Panc1 (cell line): ENCODE measurements around the gene KRT84. TPM values are rescaled to one million over a fixed set of nuclear protein-coding genes. Genes with fewer than 3 reads are reported as not detected.

Source experiments
- ATAC-seq: fragments of 200-7000 bp; cut with Tn5 transposase; 2 replicates; pipeline ENCODE4 v1.9.1; 2020; ENCODE audit warnings: mild to moderate bottlenecking, moderate library complexity
- BruUV-seq: library from RNA; stranded (reverse); fragments of 400-500 nt; replicated peaks from 2 replicates; lab custom pipeline; 2021; lab: Mats Ljungman, UMichigan
- CTCF ChIA-PET: fragments of 300-600 bp; sonication (Branson Sonifier 250); formaldehyde crosslinking; loops from one replicate; lab custom pipeline; 2022; ENCODE audit warnings: antibody characterized with exemption; lab: Charles Lee
- POLR2A ChIA-PET: fragments of 300-600 bp; sonication (Branson Sonifier 250); formaldehyde crosslinking; loops from one replicate; lab custom pipeline; 2022; ENCODE audit warnings: antibody characterized with exemption; lab: Charles Lee
- DNase-seq: peaks from one replicate; pipeline ENCODE4 v3.0.0-alpha.2; 2010; ENCODE audit warnings: low read depth, low spot score
- H3K27ac ChIP-seq: 2 replicates; pipeline ENCODE4 v1.5.1; 2011; ENCODE audit warnings: mild to moderate bottlenecking, low read length, inconsistent platforms
- H3K27me3 ChIP-seq: fragments of 200-500 bp; sonication (Bioruptor generic); 2 replicates; pipeline ENCODE4 v1.6.0; 2014; ENCODE audit warnings: low read length, inconsistent platforms; ENCODE audit not compliant: control insufficient read depth, insufficient read depth
- H3K36me3 ChIP-seq: fragments of 200-500 bp; sonication (Bioruptor generic); 2 replicates; pipeline ENCODE4 v1.5.1; 2014; ENCODE audit warnings: inconsistent platforms, mild to moderate bottlenecking, low read length, moderate library complexity; ENCODE audit not compliant: control insufficient read depth, insufficient read depth
- H3K4me1 ChIP-seq: 2 replicates; pipeline ENCODE4 v1.5.1; 2011; ENCODE audit warnings: inconsistent platforms, mild to moderate bottlenecking, low read length, moderate library complexity; ENCODE audit not compliant: control insufficient read depth, insufficient read depth
- H3K4me3 ChIP-seq, 2 experiments: 2 replicates each; pipeline ENCODE4 v1.5.1; 2011 to 2012; ENCODE audit warnings: low read depth in 2 of 2, low read length in 2 of 2, mild to moderate bottlenecking in 2 of 2, inconsistent platforms in 1 of 2, moderate library complexity in 1 of 2
- H3K9me3 ChIP-seq: fragments of 200-500 bp; sonication (Bioruptor generic); 2 replicates; pipeline ENCODE4 v1.5.1; 2014; ENCODE audit warnings: low read depth, mild to moderate bottlenecking, inconsistent platforms, low read length, moderate library complexity; ENCODE audit not compliant: control insufficient read depth, insufficient read depth
- CTCF ChIP-seq: fragments of 450-650 bp; IDR thresholded peaks from 2 replicates; pipeline ENCODE4 v1.5.1; 2017; ENCODE audit warnings: mild to moderate bottlenecking
- POLR2AphosphoS5 ChIP-seq: IDR thresholded peaks from 2 replicates; pipeline ENCODE4 v1.6.1; 2012; ENCODE audit warnings: mild to moderate bottlenecking, low read depth, low read length, moderate library complexity
- SIN3A ChIP-seq: IDR thresholded peaks from 2 replicates; pipeline ENCODE4 v1.6.1; 2012; ENCODE audit warnings: low read depth, mild to moderate bottlenecking, low read length, moderate library complexity, borderline replicate concordance; ENCODE audit not compliant: insufficient read depth
- TCF7L2 ChIP-seq: IDR thresholded peaks from 2 replicates; pipeline ENCODE4 v1.6.1; 2011; ENCODE audit warnings: mild to moderate bottlenecking, low read depth, low read length, inconsistent platforms
- in situ Hi-C: cut with HindIII; loops from 2 replicates; pipeline ENCODE4 v1.10.0; 2016; ENCODE audit warnings: low sequenced_read_pairs, low pct_unique_long_range_greater_than_20kb
- intact Hi-C: fragments of 100-400 bp; cut with micrococcal nuclease; formaldehyde crosslinking; loops from one replicate; pipeline ENCODE4 v1.10.0; 2022; ENCODE audit not compliant: unreplicated experiment
- total RNA-seq: library from RNA; stranded (reverse); gene quantifications from one replicate; pipeline ENCODE4 v1.2.1, GENCODE V29; 2021; ENCODE audit not compliant: unreplicated experiment
- TF ChIP-seq, protein P1 (sequence below), 2 experiments: IDR thresholded peaks; 2 replicates each; pipeline ENCODE4 v1.6.1; 2011 to 2012; ENCODE audit warnings: low read depth in 2 of 2, control low read depth in 1 of 2, low read length in 1 of 2, mild to moderate bottlenecking in 1 of 2, moderate library complexity in 1 of 2; ENCODE audit not compliant: insufficient read depth in 1 of 2

KRT84 gene
- total RNA-seq, 1 experiment from 2014 or later, result not detected

GRCh38 chr12:52427083-52427482 lies 41.6 kb upstream of the KRT84 start:
- CTCF ChIA-PET, result interaction anchor here (0.6 kb wide), 1 partner anchor 522 kb away, joined by 6 read pairs; no protein-coding TSS in a partner anchor
- Histone ChIP-seq H3K9me3 (no peaks in the 10 kb centered on the region), H3K4me3 (no peak overlapping the region), H3K36me3 (no peaks in the 10 kb centered on the region), H3K27me3 (peaks cover 21% of the 10 kb centered on the region), H3K4me1 (no peaks in the 10 kb centered on the region), H3K27ac (no peak overlapping the region)
- ATAC-seq, result no peak
- no peak for DNase-seq
- POLR2A ChIA-PET, result no interaction called here
- in situ Hi-C loops (no loop called here), intact Hi-C loops (no loop called here)
- no TSS peak for BruUV-seq
- TF ChIP-seq POLR2AphosphoS5 (no peak), TCF7L2 (no peak), CTCF (no peak), SIN3A (no peak)
- TF ChIP-seq, protein P1, sequence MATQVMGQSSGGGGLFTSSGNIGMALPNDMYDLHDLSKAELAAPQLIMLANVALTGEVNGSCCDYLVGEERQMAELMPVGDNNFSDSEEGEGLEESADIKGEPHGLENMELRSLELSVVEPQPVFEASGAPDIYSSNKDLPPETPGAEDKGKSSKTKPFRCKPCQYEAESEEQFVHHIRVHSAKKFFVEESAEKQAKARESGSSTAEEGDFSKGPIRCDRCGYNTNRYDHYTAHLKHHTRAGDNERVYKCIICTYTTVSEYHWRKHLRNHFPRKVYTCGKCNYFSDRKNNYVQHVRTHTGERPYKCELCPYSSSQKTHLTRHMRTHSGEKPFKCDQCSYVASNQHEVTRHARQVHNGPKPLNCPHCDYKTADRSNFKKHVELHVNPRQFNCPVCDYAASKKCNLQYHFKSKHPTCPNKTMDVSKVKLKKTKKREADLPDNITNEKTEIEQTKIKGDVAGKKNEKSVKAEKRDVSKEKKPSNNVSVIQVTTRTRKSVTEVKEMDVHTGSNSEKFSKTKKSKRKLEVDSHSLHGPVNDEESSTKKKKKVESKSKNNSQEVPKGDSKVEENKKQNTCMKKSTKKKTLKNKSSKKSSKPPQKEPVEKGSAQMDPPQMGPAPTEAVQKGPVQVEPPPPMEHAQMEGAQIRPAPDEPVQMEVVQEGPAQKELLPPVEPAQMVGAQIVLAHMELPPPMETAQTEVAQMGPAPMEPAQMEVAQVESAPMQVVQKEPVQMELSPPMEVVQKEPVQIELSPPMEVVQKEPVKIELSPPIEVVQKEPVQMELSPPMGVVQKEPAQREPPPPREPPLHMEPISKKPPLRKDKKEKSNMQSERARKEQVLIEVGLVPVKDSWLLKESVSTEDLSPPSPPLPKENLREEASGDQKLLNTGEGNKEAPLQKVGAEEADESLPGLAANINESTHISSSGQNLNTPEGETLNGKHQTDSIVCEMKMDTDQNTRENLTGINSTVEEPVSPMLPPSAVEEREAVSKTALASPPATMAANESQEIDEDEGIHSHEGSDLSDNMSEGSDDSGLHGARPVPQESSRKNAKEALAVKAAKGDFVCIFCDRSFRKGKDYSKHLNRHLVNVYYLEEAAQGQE (IDR thresholded peaks at IDR 0.05; ENCODE audit: insufficient read depth in 1 of 2, low read depth in 2 of 2, low read length in 1 of 2), result no peak

DNA sequence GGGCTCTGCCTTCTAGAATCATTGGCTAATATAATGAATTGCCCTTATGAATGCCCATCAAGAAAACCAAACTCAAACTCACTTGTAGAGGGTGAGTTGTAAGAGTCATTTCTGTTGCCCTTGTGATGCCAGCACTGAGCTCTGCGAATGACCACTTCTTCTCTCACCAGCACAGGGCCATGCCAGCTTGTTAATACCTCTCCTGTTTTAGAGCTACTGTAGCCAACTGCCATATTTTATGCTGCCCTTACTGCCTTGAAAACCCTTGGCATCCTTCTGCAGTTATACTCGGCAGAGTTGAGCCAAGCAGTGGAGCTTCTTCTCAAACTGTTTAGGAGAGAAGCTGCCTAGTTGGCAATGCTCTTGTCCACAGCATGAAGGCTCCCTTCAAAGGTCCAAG lies 40.6 kb upstream of the KRT84 start:
- Histone ChIP-seq H3K4me3 (no peak overlapping the region), H3K4me1 (no peaks in the 10 kb centered on the region), H3K27ac (no peak overlapping the region), H3K27me3 (peaks cover 13% of the 10 kb centered on the region), H3K36me3 (no peaks in the 10 kb centered on the region), H3K9me3 (no peaks in the 10 kb centered on the region)
- BruUV-seq, result no TSS peak
- no peak for DNase-seq
- ChIA-PET POLR2A (no interaction called here), CTCF (no interaction called here)
- intact Hi-C loops (no loop called here), in situ Hi-C loops (no loop called here)
- TF ChIP-seq POLR2AphosphoS5, result no peak
- no peak for TF ChIP-seq SIN3A
- TF ChIP-seq, protein P1 (IDR thresholded peaks at IDR 0.05; ENCODE audit: insufficient read depth in 1 of 2, low read depth in 2 of 2, low read length in 1 of 2), result no peak
- no peak for TF ChIP-seq TCF7L2
- TF ChIP-seq CTCF, result no peak
- ATAC-seq, result no peak
